Measurements from ENCODE around the gene FGF9. TPM values are rescaled to one million over a fixed set of nuclear protein-coding genes. Genes with fewer than 3 reads are reported as not detected.

The FGF9 gene
- total and polyA plus RNA-seq, 2 donors (not counting 1 experiment from before 2014, with no cell fraction given), result 0.13 to 3.0 TPM

- Histone ChIP-seq H3K79me2 (ENCODE audit: control insufficient read depth, insufficient read depth, low read length) (no peaks in the 10 kb centered on the region), H3K4me3 (ENCODE audit: control extremely low read depth in 1 of 5, extremely low read depth in 1 of 5, insufficient read depth in 1 of 5, low read depth in 2 of 5, low read length in 4 of 5) (peak overlapping the region in 4 of 5 experiments; percentile 33 to 74 (median 56)), H3K4me2 (replicated peaks; ENCODE audit: low read depth, low read length, poor library complexity, severe bottlenecking) (peak overlapping the region; percentile 100), H2AFZ (ENCODE audit: insufficient read depth, low read depth, low read length, poor library complexity, severe bottlenecking) (peak overlapping the region; percentile 65), H3K9ac (ENCODE audit: low read length) (peak overlapping the region; percentile 59), H3K4me1 (ENCODE audit: control insufficient read depth in 2 of 2, insufficient read depth in 2 of 2, low read length in 2 of 2) (peaks cover 36 to 45% of the 10 kb centered on the region in 2 donors), H3K27me3 (replicated peaks in 1 of 4; ENCODE audit: control extremely low read depth in 1 of 4, control insufficient read depth in 3 of 4, insufficient read depth in 4 of 4, low read length in 3 of 4) (peaks cover 0 to 58% (median 44%) of the 10 kb centered on the region in 4 experiments), H4K20me1 (ENCODE audit: control insufficient read depth, insufficient read depth, low read length, poor library complexity, severe bottlenecking) (no peaks in the 10 kb centered on the region), H3K36me3 (replicated peaks in 1 of 2; ENCODE audit: control extremely low read depth in 1 of 2, control insufficient read depth in 1 of 2, extremely low read depth in 1 of 2, insufficient read depth in 2 of 2, low read length in 1 of 2) (no peaks in the 10 kb centered on the region), H3K27ac (ENCODE audit: low read length in 2 of 2) (no peak overlapping the region), H3K9me3 (ENCODE audit: control extremely low read depth in 1 of 3, control insufficient read depth in 2 of 3, insufficient read depth in 1 of 3, low read length in 2 of 3) (peaks cover 0 to 23% (median 0%) of the 10 kb centered on the region in 3 donors)
- POLR2A ChIA-PET, result interaction anchor here (0.7 to 0.8 kb wide), 2 partner anchors 71 to 1109 kb away, joined by 3 to 4 read pairs; partner anchors contain the start of gene MICU2
- intact Hi-C loops (cut with micrococcal nuclease), result loop anchor here (10.0 kb wide), 1 partner anchor 509 kb away; no protein-coding TSS in a partner anchor
- DNase-seq, result peak; percentile 56
- Mint-ChIP-seq H3K27ac (peak overlapping the region; percentile 53), H3K4me3 (peak overlapping the region; percentile 91), H3K27me3 (peaks cover 50% of the 10 kb centered on the region), H3K9me3 (ENCODE audit: insufficient read depth) (no peaks in the 10 kb centered on the region), H3K4me1 (peaks cover 35% of the 10 kb centered on the region)
- CTCF ChIA-PET, result interaction anchor here (1.0 kb wide), 1 partner anchor 38 kb away, joined by 4 read pairs; no protein-coding TSS in a partner anchor
- under 1% methylated on average over 45 of the region's 62 CpGs for WGBS (ENCODE audit: insufficient coverage)
- ATAC-seq (ENCODE audit: low read depth), result no peak
- TF ChIP-seq EZH2 (IDR thresholded peaks at IDR 0.05; ENCODE audit: borderline replicate concordance, insufficient read depth, low read depth, low read length, poor library complexity, severe bottlenecking), result peak; percentile 72
- TF ChIP-seq, protein P1, sequence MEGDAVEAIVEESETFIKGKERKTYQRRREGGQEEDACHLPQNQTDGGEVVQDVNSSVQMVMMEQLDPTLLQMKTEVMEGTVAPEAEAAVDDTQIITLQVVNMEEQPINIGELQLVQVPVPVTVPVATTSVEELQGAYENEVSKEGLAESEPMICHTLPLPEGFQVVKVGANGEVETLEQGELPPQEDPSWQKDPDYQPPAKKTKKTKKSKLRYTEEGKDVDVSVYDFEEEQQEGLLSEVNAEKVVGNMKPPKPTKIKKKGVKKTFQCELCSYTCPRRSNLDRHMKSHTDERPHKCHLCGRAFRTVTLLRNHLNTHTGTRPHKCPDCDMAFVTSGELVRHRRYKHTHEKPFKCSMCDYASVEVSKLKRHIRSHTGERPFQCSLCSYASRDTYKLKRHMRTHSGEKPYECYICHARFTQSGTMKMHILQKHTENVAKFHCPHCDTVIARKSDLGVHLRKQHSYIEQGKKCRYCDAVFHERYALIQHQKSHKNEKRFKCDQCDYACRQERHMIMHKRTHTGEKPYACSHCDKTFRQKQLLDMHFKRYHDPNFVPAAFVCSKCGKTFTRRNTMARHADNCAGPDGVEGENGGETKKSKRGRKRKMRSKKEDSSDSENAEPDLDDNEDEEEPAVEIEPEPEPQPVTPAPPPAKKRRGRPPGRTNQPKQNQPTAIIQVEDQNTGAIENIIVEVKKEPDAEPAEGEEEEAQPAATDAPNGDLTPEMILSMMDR (IDR thresholded peaks at IDR 0.05), result no peak
These were observed 4.5 kb downstream of the FGF9 start for GRCh38 chr13:21675095-21675991.
